HG02938 (cell line): ENCODE data around the gene DCPS.
"Not testable (repeated sequence)": the region's sequence is repeated elsewhere in the genome, so short reads cannot be mapped to it uniquely, and the experiment has no call there.

Experiments
- ATAC-seq: cut with Tn5 transposase; IDR thresholded peaks from one replicate; pipeline ENCODE4 v1.9.1; 2021; ENCODE audit warnings: mild to moderate bottlenecking, moderate library complexity; ENCODE audit not compliant: unreplicated experiment

Gene DCPS

GRCh38 chr11:126341760-126342161 lies 37.9 kb downstream of the DCPS start:
- no peak for ATAC-seq

- ATAC-seq: no peak
These were observed 39.2 kb downstream of the DCPS start for GRCh38 chr11:126343051-126343450.

- no peak for ATAC-seq
These were observed 40.6 kb downstream of the DCPS start for GRCh38 chr11:126344141-126345080.

- ATAC-seq: no peak
These were observed 41.4 kb downstream of the DCPS start for GRCh38 chr11:126345283-126345682.

DNA sequence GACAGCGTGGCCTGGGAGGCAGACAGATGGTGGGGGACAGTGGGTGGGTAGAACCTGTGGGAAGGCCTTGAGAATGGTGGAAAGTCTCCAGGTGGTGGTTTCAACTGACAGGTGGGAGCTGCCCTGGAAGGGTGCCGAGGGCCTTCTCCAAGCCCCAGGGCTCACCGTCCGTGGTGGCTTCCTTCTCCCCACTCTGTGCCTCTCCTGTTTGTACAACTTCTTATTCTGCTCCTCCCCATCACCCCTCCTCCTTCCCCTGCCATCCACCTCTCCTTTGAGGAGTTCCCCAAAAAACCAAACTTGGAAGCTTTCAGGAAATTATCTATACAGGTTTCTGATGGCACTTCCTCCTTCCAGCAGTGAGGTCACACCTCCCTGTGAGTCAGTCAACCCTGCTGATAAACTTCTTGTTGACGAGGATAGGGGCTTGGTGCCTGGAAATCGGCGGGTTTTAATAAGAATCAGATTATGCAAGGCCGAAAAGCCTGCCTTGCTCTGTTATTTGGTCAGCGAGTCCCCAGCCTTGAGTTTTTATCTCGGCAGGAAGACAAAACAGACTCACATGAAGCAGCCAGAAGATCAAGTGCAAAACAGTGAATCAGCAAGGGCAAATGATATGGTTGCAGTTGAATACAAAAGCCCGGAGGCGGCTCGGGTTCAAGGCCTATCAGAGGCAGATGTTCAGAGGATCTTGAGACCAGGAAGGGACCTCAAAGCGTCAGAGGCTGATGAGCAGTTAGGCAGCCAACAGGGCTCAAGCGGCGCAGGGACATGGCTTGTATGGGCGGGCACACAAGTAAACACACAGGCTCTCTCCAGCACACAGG lies 42.1 kb downstream of the DCPS start:
- no peak for ATAC-seq

DNA sequence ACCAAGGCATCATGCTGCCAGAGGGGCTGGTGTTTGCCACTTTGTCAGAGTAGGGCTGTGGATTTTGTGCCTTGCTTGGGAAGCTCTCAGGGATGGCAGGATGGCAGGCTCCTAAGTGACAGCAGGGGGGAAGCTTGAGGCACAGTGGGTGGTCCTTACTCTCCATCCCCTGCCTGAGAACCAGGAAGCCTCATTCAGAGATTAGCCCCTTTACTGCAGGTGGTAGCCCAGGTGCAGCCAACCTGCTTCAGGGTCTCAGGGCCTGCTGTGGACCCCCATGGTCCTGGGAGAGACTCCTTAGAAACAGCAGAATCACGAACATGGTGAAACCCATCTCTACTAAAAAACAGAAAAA lies 42.7 kb downstream of the DCPS start:
- no peak for ATAC-seq

- ATAC-seq: not testable (repeated sequence)
These were observed 43.1 kb downstream of the DCPS start for GRCh38 chr11:126346946-126347345.

DNA sequence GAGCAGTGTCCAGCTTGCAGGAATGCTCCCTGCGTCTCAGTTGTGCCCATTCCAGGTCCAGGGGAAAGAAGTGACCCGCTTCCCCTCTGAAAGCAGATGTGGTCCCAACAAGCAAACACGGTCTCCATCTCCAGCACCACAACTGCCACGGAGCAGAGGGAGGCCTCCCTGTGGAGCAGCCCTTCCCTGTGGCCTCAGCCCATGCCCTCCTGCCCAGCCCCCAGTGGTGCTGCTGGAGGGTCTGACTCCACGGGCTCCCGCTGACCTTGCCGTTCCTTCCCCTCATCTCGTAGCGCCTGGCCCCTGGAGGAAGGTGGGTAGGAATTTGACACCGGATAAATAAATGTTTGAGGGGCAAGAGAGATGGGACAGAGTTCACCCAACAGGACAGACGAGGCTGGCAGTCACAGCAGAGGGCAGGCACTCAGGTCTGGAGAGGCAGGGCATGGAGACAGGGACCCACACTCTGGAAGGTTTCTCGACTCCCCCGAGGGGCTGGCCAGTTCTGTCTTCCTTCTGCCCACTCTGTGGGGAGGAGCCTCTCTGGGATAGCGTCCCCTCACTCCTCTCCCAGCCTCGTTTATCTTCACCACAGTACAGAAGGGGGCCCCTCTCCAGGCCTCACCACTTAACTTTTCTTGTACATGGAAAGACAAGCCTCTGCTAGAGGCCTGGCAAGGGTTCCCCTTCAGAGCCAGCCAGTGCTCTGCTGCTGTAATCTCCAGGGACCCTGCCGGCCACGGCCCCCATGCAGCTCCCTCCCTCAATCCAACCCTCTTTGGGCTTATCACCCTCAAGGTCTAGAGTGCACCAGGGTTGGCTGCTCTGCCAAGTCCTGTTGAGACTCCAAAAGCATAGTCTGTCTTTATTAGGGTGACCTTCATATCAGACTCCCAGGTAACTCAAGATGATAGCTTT lies 44.1 kb downstream of the DCPS start:
- ATAC-seq: no peak

- no peak for ATAC-seq
These were observed 45.1 kb downstream of the DCPS start for GRCh38 chr11:126348806-126349582.

- ATAC-seq: no peak
These were observed 47.0 kb downstream of the DCPS start for GRCh38 chr11:126350836-126351235.

DNA sequence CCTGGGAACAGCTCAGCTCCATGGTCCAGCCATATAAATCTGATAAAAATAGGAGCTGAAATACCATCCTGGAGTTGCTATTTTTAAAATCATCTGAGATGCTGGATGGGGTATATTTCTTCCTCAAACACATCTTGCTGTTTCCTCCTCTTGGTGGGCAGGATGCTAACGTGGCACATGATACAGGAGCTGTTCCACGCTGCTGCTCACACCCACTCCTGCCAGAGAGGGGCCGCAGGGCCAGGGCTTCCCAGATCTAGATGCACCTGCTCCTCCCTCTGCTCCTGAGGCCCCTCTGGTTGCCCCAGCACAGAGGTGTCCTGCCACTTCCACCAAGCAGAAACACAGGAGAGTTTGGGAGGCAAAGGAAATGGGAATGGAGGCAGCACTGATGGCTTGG lies 48.3 kb downstream of the DCPS start:
- no peak for ATAC-seq

DNA sequence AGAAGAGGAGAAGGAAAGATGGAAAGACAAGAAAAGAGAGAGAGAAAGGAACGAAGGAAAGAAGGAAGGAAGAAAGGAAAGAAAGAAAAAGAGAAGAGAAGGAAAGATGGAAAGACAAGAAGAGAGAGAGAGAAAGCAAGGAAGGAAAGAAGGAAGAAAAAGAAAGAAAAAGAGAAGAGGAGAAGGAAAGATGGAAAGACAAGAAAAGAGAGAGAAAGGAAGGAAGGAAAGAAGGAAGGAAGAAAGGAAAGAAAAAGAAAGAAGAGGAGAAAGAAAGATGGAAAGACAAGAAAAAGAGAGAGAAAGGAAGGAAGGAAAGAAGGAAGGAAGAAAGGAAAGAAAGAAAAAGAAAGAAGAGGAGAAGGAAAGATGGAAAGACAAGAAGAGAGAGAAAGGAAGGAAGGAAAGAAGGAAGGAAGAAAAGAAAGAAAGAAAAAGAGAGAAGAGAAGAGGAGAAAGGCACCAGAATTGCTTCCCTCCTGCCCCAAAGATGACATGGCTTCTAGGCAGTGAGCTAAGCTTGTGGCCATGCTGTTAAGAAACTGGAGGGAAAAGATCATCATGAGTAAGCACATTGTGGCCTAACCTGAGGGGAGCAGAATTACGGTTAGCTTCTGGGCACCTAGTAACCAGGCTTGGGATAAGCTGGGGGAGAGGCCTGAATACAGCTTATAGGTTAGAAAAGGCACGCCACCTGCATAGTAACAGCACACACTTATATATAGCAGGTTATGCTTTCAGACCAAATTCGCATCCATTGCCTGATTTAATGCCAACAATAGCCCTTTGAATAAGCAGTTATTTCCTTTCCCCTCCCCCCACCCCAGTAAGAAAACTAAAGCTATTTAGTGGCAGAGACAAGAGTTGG lies 49.3 kb downstream of the DCPS start:
- peak; percentile 26 for ATAC-seq

GRCh38 chr11:126354631-126355323 lies 50.9 kb downstream of the DCPS start:
- ATAC-seq: peak; percentile 41

DNA sequence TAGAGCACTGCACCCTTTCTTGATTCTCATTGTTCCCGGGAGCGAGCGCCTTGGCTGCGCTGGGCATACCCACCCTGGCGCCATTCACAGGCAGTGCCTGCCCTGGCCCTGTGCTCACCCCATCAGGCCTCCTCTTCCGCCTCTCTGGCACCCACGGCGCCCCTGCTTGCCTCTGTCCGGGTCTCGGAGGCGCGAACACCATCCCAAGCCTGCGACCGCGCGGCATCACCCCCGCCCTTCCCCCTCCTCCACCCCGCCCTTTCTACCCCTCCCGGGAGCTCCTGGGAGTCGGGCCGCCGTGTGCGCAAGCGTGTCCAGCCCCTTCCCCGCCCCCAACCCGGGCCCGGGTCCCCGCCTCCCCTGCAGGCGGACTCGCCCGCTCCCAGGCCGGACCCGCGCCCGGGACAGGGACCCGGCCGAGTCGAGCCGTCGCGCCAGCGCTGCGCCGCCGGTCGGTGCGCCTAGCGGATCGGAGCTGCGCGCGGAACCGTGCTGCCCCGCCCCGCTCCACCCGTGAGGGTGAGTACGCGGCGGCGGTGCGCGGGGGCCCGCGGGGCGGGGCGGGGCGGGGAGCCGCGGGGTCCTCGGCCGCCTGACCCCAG lies 51.6 kb downstream of the DCPS start, which contains the start of gene ST3GAL4:
Gene ST3GAL4, plus strand, starts transcription at position 363 of the 602 bp plus-strand sequence. CDS start 50,470 bp downstream, outside the sequence.
- peak; percentile 46 for ATAC-seq

GRCh38 chr11:126355926-126356897 lies 52.4 kb downstream of the DCPS start:
- peak; percentile 20 for ATAC-seq

DNA sequence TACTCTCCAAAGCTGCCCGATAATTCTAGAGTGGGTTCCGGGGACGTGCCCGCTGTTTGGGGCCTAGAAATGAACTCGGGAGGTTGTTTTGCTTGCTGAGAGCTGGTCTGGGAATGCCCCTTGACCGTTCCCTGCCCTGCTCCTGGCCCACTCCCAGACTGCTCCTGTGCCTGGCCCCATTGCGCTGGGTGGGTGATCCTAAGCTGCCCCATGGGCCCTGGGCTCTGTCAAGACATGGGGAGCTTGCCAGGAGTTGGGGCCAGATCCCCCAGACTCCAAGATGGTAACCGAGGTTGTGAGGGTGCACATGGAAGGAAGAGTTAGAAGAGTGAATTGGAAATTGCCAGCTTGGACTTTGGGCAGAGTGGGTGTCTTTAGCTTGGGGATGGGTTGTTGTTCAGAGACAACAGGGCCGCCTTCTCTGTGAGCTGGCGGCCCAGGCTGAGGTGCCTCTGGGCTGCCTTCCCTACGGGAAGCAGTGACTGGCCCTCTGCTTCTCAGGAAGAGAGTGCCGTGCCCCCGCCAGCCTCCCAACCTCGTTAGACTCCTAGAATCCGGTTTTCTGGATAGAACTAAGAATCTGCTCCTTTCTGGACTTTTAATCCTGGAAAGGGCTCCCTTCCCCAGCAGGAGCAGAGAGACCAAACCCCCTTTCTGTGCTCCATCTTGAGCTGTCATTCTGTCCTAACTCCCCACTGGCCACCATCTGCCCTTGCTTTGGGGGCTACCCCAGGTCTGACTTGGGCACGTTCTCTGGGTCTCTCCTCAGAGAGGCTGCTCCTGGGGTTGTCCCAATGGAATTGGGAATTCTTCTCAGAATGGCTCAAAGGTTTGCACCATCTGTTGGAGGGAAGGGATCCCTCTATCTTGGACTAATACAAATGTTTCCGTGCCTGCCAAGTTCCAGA lies 53.4 kb downstream of the DCPS start:
- ATAC-seq: no peak
